HG03565 (cell line): Measurements from ENCODE around the gene ARHGAP42.

Experiments used
- ATAC-seq: cut with Tn5 transposase; IDR thresholded peaks from one replicate; pipeline ENCODE4 v1.9.1; 2021; ENCODE audit warnings: mild to moderate bottlenecking, moderate library complexity; ENCODE audit not compliant: unreplicated experiment

Gene ARHGAP42

DNA sequence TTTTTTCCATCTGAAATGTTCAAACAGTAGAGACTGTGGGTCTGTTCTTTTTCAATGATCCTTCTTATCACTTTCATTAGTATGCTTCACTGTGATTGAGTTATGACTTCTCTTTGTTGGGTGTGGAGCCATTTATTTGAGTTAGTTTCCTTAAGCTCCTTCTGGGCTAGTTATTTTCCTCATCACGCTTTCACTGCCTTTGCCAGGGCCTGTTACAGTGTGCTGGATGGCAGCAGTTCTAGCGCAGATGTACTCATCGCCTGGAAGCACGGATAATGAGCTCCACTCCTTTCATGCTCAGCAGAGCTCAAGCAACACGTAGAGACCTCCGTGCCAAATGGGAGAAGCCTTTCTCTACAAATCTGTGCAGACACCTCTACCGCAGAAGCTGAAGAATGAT lies 7.0 kb upstream of the ARHGAP42 start:
- no peak for ATAC-seq

DNA sequence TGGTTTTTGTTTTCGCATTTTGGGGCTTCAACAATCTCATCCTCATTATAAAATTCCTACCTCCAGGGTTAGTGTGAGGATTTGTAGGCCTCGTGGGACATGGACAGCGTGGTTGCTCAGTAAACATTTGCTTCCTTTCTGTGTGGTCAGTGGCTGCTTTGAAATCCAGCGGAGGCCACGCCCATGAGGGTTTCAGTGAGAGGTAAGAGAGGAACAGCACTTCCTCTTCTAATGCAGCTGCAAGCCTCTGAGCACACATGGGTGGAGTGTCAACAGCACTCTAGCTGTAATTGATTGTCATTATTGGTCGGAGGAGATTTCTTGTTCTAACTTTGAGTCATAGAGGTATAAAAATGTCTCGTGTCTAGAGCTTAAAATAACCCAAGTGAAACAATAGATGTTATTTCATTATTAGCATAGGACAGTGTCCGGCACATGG lies 6.0 kb upstream of the ARHGAP42 start:
- ATAC-seq, result peak; percentile 99

DNA sequence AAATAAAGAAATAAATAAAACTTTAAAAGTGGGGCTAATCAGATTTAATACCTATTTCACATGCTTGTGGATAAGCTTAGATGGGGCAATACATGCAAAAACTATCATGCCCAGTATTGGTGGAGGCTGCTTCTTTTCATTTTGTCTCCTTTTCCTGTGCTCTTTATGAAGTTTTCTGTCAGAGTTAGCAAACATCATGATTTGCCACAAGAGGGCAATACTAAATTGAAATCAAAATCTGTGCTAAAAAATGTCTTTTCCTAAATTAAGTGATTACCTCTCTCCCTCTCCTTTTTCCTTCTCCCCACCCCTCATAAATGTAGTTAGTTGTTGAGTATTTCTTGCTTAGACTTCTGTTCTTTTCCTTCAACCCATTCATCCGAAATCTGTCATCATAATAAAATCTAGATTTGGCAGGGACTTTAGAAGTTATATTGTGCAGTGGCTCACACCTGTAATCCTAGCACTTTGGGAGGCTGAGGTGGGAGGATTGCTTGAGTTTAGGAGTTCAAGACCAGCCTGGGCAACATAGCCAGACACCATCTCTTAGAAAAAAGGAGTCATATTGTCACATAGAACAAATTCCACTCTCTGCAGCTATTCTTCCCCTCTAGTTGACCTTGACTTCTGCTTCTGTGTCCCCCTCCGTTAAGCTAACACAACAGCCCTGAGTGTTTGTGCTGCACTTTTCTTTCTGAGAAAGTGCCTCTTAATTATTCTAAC lies 4.7 kb upstream of the ARHGAP42 start:
- ATAC-seq, result no peak

DNA sequence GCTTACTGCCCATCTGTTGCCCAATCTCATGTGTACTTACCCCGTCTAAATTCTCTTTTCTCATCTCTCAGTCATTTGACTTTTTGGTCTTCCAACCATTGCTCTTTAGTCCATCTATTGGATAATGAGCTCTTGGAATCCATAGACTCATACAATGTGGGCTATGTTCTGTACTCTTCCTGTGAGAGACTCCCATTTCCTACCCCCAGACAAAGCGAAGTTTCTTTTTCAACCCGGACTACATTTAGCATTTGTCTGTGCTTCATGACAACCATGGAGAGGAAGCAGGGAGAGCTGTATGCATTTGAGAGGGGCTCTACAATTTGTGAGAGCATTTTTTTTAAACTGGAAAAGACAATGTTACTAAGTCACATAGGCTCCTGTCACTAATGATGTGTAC lies 4.0 kb upstream of the ARHGAP42 start:
- ATAC-seq, result no peak

DNA sequence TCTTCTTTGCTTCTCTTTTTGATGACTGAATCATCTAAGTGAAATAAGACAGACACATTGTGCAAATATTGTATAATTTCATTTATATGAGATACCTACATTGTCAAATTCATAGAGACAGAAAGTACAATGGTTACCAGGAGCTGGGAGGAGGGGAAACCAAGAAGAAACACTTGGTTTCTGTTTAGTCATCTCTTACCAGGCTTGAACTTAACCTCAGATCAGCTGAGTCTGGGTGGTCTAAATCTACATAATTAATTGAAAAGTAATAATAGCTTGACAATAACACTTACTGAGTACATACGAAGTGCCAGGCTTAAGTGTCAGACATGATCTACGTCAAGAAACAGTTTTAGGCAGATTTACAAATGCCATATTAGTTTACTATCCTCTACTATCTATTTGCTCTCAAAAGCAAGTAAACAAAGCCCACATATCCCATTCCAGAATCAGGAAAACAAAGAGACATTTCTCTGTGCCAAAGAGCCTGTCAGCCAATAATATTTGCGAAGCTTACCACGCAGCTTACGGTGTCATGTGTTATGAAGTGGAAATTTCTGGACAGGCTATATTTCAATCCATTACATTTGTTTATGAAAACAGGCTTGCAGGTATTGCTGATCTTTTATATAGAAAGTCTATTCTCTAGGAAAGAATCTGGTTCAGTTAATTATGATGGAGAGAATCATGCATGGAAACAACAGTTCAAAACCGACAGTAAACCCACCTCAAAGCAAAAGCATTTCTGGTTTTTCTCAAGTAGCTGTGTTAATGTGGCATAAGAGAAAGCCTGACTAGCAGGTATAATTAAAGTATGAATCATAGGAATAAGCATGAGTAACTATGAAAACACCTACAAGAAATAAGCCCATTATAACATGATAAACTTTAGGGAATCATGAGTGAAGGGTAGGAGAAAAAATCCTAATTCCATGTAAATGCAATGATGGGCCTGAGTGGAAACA lies 2.7 kb upstream of the ARHGAP42 start:
- peak; percentile 27 for ATAC-seq

DNA sequence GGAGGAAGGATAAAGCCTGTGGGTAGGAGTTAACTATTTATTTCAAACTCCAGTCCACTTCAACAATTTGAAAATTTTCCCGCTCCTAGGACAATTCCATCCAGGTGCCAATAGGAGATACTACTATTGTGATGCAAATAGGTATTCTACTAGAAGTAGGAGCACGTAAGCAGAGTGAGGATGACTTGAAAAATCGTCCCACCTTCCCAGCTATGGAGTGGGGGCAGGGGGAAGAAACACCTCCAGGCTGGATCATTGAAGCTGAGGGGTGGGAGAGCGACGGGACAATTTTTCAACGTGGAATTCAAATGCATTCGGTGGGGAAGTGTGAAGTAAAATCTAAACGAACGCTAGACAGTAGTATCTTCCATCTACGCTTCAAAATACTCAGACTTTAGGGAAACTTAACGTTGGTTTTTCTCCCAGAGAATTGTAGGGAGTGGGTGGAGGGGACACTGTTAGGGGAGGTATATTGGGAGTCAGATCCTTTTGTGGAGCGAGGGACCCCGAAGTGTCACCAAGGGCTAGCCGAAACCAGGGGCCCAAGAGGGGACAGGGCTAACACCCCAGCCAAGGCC lies 523 bp upstream of the ARHGAP42 start:
- ATAC-seq, result no peak

DNA sequence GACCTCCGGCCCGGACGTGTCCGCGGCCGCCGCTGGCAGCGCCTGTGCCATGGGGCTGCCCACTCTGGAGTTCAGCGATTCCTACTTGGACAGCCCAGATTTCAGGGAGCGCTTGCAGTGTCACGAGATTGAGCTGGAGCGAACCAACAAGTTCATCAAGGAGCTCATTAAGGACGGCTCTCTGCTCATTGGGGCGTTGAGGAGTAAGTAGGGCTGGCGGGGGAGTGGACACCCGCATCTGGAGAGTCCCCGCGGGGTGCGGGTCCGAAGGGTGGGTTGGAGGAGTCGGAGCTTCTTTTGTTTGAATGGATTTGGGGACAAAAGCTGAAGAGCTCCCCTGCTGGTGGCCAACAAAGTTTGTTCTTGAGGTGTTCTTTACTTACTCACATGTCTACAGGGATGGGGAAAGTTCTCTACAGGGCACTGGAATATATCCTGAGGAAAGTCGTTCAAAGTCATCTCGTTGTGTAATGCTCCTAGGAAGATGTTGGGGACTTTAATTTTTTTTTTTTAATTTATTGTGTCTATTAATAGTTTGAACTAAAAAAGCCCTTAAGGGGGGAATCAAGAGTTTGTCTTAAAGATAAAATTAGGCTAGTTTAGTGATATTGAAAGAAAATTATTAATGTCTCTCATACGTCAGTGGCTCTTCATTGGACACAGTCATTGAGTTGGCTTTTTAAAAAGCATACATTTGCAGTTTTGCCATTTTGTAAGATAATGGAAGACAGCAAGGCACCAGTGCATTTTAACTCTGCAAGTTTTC lies 725 bp downstream of the ARHGAP42 start:
- peak; percentile 47 for ATAC-seq

DNA sequence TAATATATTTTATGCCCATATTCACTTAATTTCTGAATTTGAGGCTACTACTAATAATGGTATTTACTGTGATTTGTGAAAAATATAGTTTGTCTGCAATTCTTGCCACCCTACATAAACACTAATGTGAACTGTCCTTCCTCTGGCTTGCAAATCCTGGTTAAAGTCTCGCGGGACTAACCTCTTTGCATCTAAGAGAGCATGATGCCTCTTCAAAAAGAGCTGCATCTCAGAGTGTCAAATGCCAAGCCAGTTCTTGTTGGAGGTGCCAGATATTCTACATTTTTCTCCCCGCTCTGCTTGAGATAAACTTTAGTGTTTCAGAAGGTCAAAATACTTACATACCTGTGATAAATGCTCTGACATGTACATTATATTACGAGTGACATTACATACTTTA lies 2.1 kb downstream of the ARHGAP42 start:
- no peak for ATAC-seq

DNA sequence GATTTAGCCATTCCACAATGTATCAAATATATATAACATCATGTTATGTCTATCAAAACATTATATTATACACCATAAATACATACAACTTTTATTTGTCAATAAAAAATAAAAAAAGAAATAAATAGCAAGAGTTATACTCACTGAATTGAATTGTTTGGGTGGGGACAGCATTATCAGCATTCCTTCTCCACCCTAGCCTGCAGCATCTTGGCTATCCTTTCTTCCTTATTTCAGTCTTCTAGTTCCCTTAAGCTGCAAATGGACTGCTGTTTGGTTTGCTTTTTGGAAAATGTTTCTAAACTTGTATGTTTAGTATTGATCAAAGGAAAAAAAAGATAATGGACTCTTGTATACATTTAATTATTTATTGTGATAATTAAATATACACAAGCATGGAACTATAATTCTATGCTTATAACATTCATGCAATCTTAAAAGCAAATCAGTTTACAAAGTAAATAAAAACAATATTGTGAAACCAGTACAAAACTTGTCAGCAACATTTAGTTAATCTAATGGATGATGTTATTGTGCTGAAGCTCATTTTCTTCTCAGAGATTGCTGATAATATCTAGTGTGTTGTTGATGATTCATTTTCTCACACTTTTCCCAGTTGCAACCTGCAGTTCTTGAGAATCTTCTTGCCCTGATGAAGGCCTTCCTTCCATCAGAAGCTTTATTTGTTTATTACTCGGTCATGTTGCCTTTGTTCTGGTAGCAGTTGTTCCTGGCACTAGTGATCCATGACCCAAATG lies 5.0 kb downstream of the ARHGAP42 start:
- no peak for ATAC-seq

DNA sequence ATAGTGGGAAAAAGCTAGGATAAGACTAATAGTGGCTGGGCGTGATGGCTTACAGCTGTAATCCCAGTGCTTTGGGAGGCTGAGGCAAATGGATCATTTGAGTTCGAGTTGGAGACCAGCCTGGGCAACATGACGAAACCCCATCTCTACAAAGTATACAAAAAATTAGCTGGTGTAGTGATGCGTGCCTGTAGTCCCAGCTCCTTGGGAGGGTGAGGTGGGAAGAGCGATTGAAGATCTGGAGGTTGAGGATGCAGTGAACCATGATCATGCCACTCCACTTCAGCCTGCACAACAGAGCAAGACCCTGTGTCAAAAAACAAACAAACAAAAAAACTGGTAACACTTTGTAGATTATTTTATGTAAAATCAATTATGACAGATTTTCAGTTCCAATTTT lies 8.8 kb downstream of the ARHGAP42 start:
- no peak for ATAC-seq

DNA sequence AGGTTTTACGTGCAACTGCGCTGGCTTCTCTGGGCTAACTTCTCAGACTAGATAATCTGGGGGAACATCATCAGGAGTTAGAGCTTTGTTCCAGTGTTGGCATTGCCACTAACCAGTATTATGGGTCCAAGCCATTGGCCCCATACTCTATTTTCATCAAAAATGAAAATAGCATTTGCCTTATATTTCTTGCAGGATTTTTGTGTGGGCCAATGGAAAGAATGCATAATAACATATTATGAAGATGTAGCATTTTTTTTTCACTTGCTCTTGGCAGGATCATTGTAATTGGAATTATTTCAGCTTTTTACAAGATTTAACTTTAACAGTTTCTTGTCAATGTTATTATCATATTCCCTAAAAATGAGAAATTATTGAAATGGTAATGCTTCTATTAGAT lies 16.1 kb downstream of the ARHGAP42 start:
- ATAC-seq, result no peak

DNA sequence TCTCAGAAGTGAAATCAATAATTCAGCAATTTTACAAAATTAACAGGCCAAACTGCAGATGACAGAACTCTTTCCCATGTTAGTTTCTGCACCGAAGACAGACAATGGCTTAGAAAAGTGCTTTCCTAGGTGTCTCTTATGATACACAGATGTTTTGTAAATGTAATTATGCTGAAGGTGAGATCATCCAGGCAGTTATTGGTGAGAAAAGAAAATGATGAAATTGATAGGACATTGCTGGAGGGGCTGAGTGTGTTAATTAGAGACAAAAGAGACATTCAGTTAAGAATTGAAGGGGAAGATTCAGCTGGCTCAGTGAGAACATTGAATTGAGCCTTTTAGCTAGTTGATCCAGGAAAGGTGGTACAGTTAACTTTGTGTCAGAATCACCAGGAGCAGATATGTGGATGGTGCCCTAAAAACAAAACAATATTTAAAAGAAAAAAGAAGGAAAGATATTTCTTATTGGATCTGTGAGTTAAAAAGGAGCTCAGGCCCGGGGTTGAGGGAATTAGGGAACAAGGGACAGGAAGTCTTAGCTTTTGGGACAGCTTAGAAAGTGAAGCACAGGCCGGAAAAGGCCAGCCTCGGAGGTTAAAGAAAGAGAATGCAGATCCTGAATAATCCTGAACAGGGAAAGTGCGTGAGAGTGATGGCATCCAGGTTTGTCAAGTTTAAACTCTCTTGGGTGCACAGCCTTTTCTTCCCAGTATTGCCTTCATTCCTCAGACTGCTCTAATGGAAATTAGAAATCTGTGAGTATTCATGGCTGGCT lies 16.9 kb downstream of the ARHGAP42 start:
- no peak for ATAC-seq

DNA sequence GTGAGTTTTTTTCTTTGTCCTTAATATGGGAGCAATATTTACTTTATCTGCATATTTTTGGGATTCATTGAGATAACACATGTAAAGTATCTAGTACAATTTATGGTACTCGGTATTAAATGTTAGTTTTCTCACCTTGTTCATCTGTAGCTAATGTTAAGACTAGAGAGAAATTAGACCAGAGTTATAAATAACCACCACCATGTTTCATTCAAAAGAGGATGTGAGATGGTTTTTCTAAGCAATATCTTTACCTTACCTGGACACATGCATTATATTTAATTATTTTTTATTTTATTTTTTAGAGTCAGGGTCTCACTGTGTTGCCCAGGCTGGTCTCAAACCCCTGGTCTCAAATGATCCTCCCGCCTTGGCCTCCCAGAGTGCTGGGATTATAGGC lies 18.4 kb downstream of the ARHGAP42 start:
- no peak for ATAC-seq

DNA sequence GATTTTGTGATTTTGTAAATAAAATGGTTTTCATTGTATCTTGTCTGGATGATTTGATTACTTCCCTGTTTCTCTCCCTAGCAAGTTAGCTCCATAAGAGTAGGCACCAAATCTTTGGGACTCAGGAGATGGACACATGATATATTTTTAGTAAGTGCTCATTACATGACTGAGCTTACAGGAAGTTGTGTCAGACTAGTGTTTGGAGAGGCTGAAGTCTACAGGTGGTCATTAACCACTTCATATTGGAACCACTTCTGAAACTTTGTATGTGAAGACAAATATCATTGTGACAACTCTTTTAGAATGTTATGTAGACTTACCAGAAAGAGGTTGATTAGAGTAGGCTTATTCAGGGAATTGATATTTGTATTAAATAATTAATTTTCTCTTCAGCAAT lies 19.1 kb downstream of the ARHGAP42 start:
- peak; percentile 48 for ATAC-seq

DNA sequence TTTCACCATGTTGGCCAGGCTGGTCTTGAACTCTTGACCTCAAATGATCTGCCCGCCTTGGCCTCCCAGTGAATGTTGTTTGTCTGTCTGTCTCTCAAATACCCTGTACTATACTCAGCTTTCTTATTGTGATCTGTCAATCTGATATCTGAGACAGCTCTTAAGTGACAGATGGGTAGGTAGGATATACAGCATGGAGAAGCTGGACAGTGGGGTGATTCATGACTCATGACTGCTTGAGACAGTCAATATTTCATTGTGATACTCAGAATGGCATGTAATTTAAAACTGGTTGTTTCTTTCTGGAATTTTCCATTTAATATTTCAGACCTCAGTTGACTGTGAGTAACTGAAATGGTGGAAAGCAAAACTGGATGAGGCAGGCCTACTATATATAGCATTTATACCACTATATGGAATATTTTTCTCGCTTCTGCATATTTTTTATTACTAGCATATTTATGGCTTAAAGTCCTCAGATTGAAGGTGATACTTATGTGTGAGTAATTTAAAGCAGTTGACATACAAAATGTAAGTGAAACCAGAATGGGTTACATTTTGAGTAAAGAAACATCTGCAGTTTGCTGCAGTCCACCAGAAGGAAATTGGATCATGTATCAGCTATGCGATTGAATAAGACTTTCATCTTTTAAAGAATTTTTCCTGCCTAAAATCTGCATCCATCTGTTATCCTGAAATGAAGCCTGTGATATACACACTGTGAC lies 22.3 kb downstream of the ARHGAP42 start:
- ATAC-seq, result peak; percentile 80

DNA sequence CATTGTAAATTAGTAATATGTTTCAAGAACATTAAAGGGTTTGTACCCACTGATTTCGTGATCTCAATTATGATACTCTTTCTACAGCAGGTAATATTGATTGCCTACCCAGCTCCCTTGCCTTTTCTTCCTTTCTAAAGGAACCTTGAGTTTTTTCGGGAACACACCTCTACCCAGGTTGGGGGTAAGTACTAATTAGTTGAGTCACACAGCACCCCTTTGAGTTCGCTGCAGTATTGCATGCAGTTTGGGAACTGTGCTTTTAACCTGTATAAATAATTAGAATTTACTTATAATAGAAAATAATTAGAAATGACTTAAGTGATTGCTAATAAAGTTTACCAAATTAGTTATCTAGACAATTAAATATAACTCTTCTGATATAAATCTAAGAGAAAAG lies 24.9 kb downstream of the ARHGAP42 start:
- ATAC-seq, result no peak

DNA sequence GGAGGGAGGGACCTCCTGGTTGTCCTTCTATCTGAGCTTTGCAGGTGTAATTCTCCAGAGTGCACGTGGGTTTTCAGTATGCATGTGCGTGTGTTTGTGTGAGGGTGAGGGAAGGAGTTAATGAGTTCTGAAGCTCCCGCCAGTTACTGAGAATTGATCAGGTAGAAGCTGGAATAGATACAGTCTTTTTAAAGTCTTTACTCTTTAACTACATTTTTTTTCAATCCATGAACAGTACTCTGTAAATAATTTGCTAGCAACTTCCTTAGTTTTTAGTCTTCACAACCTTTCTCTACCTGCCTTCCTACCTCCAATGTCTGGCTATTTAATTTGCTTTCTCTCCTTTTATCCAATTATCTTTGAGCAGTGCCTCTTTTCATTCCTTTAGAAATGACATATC lies 25.5 kb downstream of the ARHGAP42 start:
- no peak for ATAC-seq

DNA sequence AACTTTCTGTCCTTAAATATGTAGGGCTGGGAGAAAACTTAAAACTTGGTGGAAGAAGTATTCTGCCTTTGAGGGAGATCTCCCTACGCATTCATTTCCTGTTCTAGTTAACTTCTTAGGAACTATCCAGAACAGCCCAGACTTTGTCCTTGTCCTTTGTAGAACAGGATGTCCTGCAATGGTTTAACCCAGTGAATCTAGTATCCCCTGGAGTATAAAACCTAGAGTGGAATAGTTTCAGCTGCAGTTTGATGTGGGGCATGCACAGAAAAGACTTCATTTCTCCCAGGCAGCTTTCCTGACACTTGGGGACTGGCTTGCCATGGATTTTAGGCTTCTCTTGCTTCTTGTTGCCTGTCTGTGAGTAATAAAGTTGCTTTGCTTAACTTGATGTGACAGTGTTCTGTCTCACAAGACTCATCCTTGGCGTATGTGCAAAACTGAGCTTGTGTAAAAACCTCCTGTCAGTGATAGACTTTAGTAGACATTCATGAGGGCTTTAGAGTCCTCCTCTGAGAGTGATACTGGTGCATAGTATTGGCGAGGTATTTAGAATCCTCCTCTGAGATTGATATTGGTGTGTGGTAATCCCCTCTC lies 28.2 kb downstream of the ARHGAP42 start:
- ATAC-seq, result no peak
